Neuronal stem cell (in vitro differentiated cells): Measurements from ENCODE around the gene SLC44A3.

Experiments
- DNase-seq: peaks from one replicate; pipeline ENCODE4 v3.0.0-alpha.2; 2013; ENCODE audit warnings: low spot score
- H2AFZ ChIP-seq: one replicate; pipeline ENCODE4 v1.6.1; 2013; ENCODE audit warnings: mild to moderate bottlenecking, low read length, inconsistent platforms
- H2AK5ac ChIP-seq: 2 replicates; pipeline ENCODE4 v1.6.1; 2013; ENCODE audit warnings: low read depth, mild to moderate bottlenecking, inconsistent platforms, low read length, moderate library complexity, mixed read lengths
- H2BK120ac ChIP-seq: 2 replicates; pipeline ENCODE4 v1.6.1; 2013; ENCODE audit warnings: low read depth, mild to moderate bottlenecking, inconsistent platforms, low read length, moderate library complexity, mixed read lengths
- H2BK12ac ChIP-seq: one replicate; pipeline ENCODE4 v1.6.1; 2013; ENCODE audit warnings: low read length, inconsistent platforms
- H2BK15ac ChIP-seq: 2 replicates; pipeline ENCODE4 v1.6.1; 2013; ENCODE audit warnings: mild to moderate bottlenecking, low read length, inconsistent platforms, mixed read lengths
- H2BK5ac ChIP-seq: one replicate; pipeline ENCODE4 v1.6.1; 2013; ENCODE audit warnings: inconsistent platforms, mild to moderate bottlenecking, low read length, moderate library complexity
- H3K14ac ChIP-seq: one replicate; pipeline ENCODE4 v1.6.1; 2013; ENCODE audit warnings: low read length, inconsistent platforms
- H3K18ac ChIP-seq: 2 replicates; pipeline ENCODE4 v1.6.1; 2013; ENCODE audit warnings: low read length, inconsistent platforms
- H3K23ac ChIP-seq: 2 replicates; pipeline ENCODE4 v1.6.1; 2013; ENCODE audit warnings: low read depth, mild to moderate bottlenecking, mixed read lengths, low read length, inconsistent platforms; ENCODE audit not compliant: poor library complexity
- H3K27ac ChIP-seq: replicated peaks from 3 replicates; pipeline ENCODE4 v1.5.1; 2013; ENCODE audit warnings: low read length, inconsistent platforms
- H3K27me3 ChIP-seq, 3 experiments: 2 replicates each; pipeline ENCODE4 v1.6.1; 2013; ENCODE audit warnings: low read length in 3 of 3, mild to moderate bottlenecking in 2 of 3, inconsistent platforms in 1 of 3, low read depth in 1 of 3, mixed read lengths in 1 of 3, moderate library complexity in 1 of 3; ENCODE audit not compliant: control insufficient read depth in 3 of 3, insufficient read depth in 3 of 3
- H3K36me3 ChIP-seq, 2 donors: replicated peaks in 1 of 2; 2 replicates each; pipeline ENCODE4 v1.6.1; 2013; ENCODE audit warnings: low read length in 2 of 2; ENCODE audit not compliant: control insufficient read depth in 2 of 2, insufficient read depth in 2 of 2
- H3K4ac ChIP-seq: 2 replicates; pipeline ENCODE4 v1.6.1; 2013; ENCODE audit warnings: inconsistent platforms, mild to moderate bottlenecking, low read length, moderate library complexity
- H3K4me1 ChIP-seq, 2 donors: 1 replicate in 1 of 2; 2 replicates in 1 of 2; pipeline ENCODE4 v1.6.1; 2013; ENCODE audit warnings: low read length in 2 of 2, low read depth in 1 of 2; ENCODE audit not compliant: control insufficient read depth in 2 of 2, insufficient read depth in 1 of 2
- H3K4me2 ChIP-seq: one replicate; pipeline ENCODE4 v1.6.1; 2013; ENCODE audit warnings: mild to moderate bottlenecking, low read length, inconsistent platforms; ENCODE audit not compliant: insufficient read depth, poor library complexity, severe bottlenecking
- H3K4me3 ChIP-seq, 2 donors: 2 replicates each; pipeline ENCODE4 v1.5.1; 2013; ENCODE audit warnings: low read length in 2 of 2, mild to moderate bottlenecking in 2 of 2, inconsistent platforms in 1 of 2, moderate library complexity in 1 of 2
- H3K79me1 ChIP-seq: one replicate; pipeline ENCODE4 v1.6.1; 2013; ENCODE audit warnings: low read depth, mild to moderate bottlenecking, inconsistent platforms, low read length, moderate library complexity
- H3K9ac ChIP-seq: one replicate; pipeline ENCODE4 v1.6.1; 2013; ENCODE audit warnings: mild to moderate bottlenecking, low read depth, low read length, inconsistent platforms; ENCODE audit not compliant: poor library complexity
- H3K9me3 ChIP-seq, 2 donors: replicated peaks in 1 of 2; 2 replicates each; pipeline versions ENCODE3 to v1.6.1; 2013; ENCODE audit warnings: low read length in 2 of 2, mild to moderate bottlenecking in 2 of 2, inconsistent platforms in 1 of 2, low read depth in 1 of 2, mixed read lengths in 1 of 2, moderate library complexity in 1 of 2; ENCODE audit not compliant: control insufficient read depth in 2 of 2, insufficient read depth in 1 of 2
- H4K8ac ChIP-seq: one replicate; pipeline ENCODE4 v1.6.1; 2013; ENCODE audit warnings: low read depth, mild to moderate bottlenecking, inconsistent platforms, low read length, moderate library complexity
- H4K91ac ChIP-seq: one replicate; pipeline ENCODE4 v1.6.1; 2013; ENCODE audit warnings: low read length, low read depth, mild to moderate bottlenecking, inconsistent platforms; ENCODE audit not compliant: poor library complexity
- WGBS, 2 donors: extraction: QIAGEN DNeasy Blood & Tissue Kit; methylation state at CpG; one replicate each; pipeline ENCODE4 v1.1.7; 2013; ENCODE audit warnings: missing lambda C conversion rate in 2 of 2, mixed read lengths in 1 of 2; ENCODE audit not compliant: insufficient read length in 2 of 2, insufficient replicate concordance in 1 of 2; ENCODE audit errors: extremely low coverage in 2 of 2; 5-methylcytosine and 5-hydroxymethylcytosine counted together

Gene SLC44A3

GRCh38 chr1:94825936-94826335, 5.8 kb downstream of the SLC44A3 start:
- DNase-seq: no peak
- Histone ChIP-seq H3K4ac (no peak overlapping the region), H3K9me3 (no peaks in the 10 kb centered on the region), H3K4me2 (no peak overlapping the region), H2BK120ac (no peak overlapping the region), H2BK5ac (no peak overlapping the region), H4K8ac (no peak overlapping the region), H3K27me3 (peaks cover 0 to 9% (median 0%) of the 10 kb centered on the region in 3 experiments), H2AK5ac (no peak overlapping the region), H2BK12ac (no peak overlapping the region), H3K4me1 (peaks cover 1 to 12% of the 10 kb centered on the region in 2 donors), H2AFZ (no peak overlapping the region), H3K4me3 (no peak overlapping the region), H3K9ac (no peak overlapping the region), H3K14ac (no peak overlapping the region), H3K36me3 (no peaks in the 10 kb centered on the region), H3K79me1 (no peaks in the 10 kb centered on the region), H3K27ac (no peak overlapping the region), H2BK15ac (no peak overlapping the region), H4K91ac (no peak overlapping the region), H3K18ac (no peak overlapping the region), H3K23ac (no peak overlapping the region)
- no CpG with 5 or more reads among the region's 2 CpGs for WGBS, 2 donors

- H2BK12ac ChIP-seq: no peak overlapping the region
- H2AK5ac ChIP-seq: no peak overlapping the region
- no CpG with 5 or more reads among the region's 4 CpGs for WGBS, 2 donors
- H4K8ac ChIP-seq: no peak overlapping the region
- H3K9me3 ChIP-seq: no peaks in the 10 kb centered on the region
- H3K18ac ChIP-seq: no peak overlapping the region
- no peaks in the 10 kb centered on the region for H3K79me1 ChIP-seq
- no peak overlapping the region for H2AFZ ChIP-seq
- H3K4me2 ChIP-seq: no peak overlapping the region
- H3K23ac ChIP-seq: no peak overlapping the region
- H3K4ac ChIP-seq: no peak overlapping the region
- no peak overlapping the region for H2BK120ac ChIP-seq
- no peak overlapping the region for H3K14ac ChIP-seq
- DNase-seq: no peak
- no peak overlapping the region for H4K91ac ChIP-seq
- H3K27me3 ChIP-seq: peaks cover 0 to 3% (median 0%) of the 10 kb centered on the region in 3 experiments
- no peak overlapping the region for H3K27ac ChIP-seq
- H3K4me1 ChIP-seq: peaks cover 0 to 1% of the 10 kb centered on the region in 2 donors
- H2BK5ac ChIP-seq: no peak overlapping the region
- no peaks in the 10 kb centered on the region for H3K36me3 ChIP-seq
- no peak overlapping the region for H2BK15ac ChIP-seq
- no peak overlapping the region for H3K9ac ChIP-seq
- H3K4me3 ChIP-seq: no peak overlapping the region
Measured at GRCh38 chr1:94827434-94827833, 7.3 kb downstream of the SLC44A3 start.

GRCh38 chr1:94828251-94828650, 8.1 kb downstream of the SLC44A3 start:
- Histone ChIP-seq H3K9me3 (no peaks in the 10 kb centered on the region), H3K4ac (no peak overlapping the region), H2AFZ (no peak overlapping the region), H3K14ac (no peak overlapping the region), H3K23ac (no peak overlapping the region), H2BK15ac (no peak overlapping the region), H3K4me2 (no peak overlapping the region), H3K27me3 (peaks cover 0 to under 1% (median 0%) of the 10 kb centered on the region in 3 experiments), H2BK5ac (no peak overlapping the region), H2BK12ac (no peak overlapping the region), H3K9ac (no peak overlapping the region), H4K8ac (no peak overlapping the region), H3K4me1 (peaks cover 2 to 3% of the 10 kb centered on the region in 2 donors), H3K27ac (no peak overlapping the region), H2BK120ac (no peak overlapping the region), H2AK5ac (no peak overlapping the region), H3K36me3 (no peaks in the 10 kb centered on the region), H4K91ac (no peak overlapping the region), H3K4me3 (no peak overlapping the region), H3K79me1 (no peaks in the 10 kb centered on the region), H3K18ac (no peak overlapping the region)
- no peak for DNase-seq

- no CpG with 5 or more reads among the region's 6 CpGs for WGBS, 2 donors
- Histone ChIP-seq H3K79me1 (no peaks in the 10 kb centered on the region), H4K91ac (no peak overlapping the region), H2BK15ac (no peak overlapping the region), H3K27ac (no peak overlapping the region), H3K4me3 (no peak overlapping the region), H2AK5ac (no peak overlapping the region), H4K8ac (no peak overlapping the region), H3K4me2 (no peak overlapping the region), H3K27me3 (no peaks in the 10 kb centered on the region), H2BK5ac (no peak overlapping the region), H3K4ac (no peak overlapping the region), H2BK12ac (no peak overlapping the region), H2BK120ac (no peak overlapping the region), H2AFZ (no peak overlapping the region), H3K9ac (no peak overlapping the region), H3K14ac (peak overlapping the region; percentile 28), H3K4me1 (peaks cover 3 to 4% of the 10 kb centered on the region in 2 donors), H3K23ac (no peak overlapping the region), H3K36me3 (no peaks in the 10 kb centered on the region), H3K9me3 (no peaks in the 10 kb centered on the region), H3K18ac (no peak overlapping the region)
- DNase-seq: no peak
Measured at GRCh38 chr1:94831641-94832040, 11.5 kb downstream of the SLC44A3 start.
